Measurements from ENCODE around the gene HYAL1.

DNA sequence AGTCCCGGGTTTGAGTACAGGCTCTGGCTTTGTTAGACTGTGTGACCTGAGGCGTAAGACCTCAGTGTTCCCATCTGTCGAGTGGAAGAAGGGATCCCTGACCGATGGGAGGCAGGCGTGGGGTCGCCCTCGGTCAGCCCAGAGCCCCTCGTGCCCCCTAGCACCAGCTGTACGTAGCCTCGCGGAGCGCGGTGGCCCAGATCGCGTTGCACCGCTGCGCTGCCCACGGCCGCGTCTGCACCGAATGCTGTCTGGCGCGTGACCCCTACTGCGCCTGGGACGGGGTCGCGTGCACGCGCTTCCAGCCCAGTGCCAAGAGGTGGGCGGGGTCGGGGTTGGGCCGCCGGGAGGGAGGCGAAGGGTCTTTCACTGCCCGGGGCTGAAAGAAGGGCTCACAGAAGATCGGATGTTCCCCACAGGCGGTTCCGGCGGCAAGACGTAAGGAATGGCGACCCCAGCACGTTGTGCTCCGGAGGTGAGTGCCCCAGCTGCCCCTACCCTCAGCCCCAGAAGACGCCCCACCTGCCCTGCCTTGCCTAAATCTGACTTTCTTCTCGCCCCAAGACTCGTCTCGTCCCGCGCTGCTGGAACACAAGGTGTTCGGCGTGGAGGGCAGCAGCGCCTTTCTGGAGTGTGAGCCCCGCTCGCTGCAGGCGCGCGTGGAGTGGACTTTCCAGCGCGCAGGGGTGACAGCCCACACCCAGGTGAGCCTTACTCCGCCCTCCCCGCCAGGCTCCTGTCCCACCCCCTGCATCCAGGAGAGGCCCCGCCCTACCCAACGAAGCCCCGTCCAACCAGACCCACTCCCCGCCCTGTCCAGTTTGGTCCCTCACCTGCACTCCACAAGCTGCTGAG lies 28.0 kb downstream of the HYAL1 start:
- TF ChIP-seq SUZ12 (IDR thresholded peaks at IDR 0.05) = no peak
- no peak for TF ChIP-seq ZNF384 (IDR thresholded peaks at IDR 0.05)
- TF ChIP-seq FOXA1 (IDR thresholded peaks at IDR 0.05) = no peak
- TF ChIP-seq TARDBP (IDR thresholded peaks at IDR 0.05) = no peak

Measured in HEK293T (cell line).